UCSD-AML1 (cell line): ENCODE data around the gene PIGR.

ENCODE experiments used
- DNase-seq: peaks from one replicate; lab custom pipeline; 2025; ENCODE audit not compliant: unreplicated experiment; lab: John Stamatoyannopoulos, UW

Gene PIGR

GRCh38 chr1:206911064-206911663, 35.1 kb downstream of the PIGR start:
- no peak for DNase-seq

- no peak for DNase-seq
Measured at GRCh38 chr1:206909883-206910318, 36.4 kb downstream of the PIGR start.

- DNase-seq: no peak
Measured at GRCh38 chr1:206909161-206909882, 36.9 kb downstream of the PIGR start.

- DNase-seq: no peak
Measured at GRCh38 chr1:206908038-206908437, 38.2 kb downstream of the PIGR start.

GRCh38 chr1:206907304-206907991, 38.8 kb downstream of the PIGR start:
- DNase-seq: peak; percentile 36

GRCh38 chr1:206905295-206906164, 40.7 kb downstream of the PIGR start:
- DNase-seq: no peak

- DNase-seq: no peak
Measured at GRCh38 chr1:206904423-206905142, 41.7 kb downstream of the PIGR start.

- DNase-seq: no peak
Measured at GRCh38 chr1:206903687-206904086, 42.6 kb downstream of the PIGR start.

GRCh38 chr1:206902702-206903101, 43.6 kb downstream of the PIGR start:
- DNase-seq: no peak

GRCh38 chr1:206901944-206902343, 44.3 kb downstream of the PIGR start:
- no peak for DNase-seq

GRCh38 chr1:206900149-206900548, 46.1 kb downstream of the PIGR start:
- DNase-seq: no peak

- no peak for DNase-seq
Measured at GRCh38 chr1:206899717-206900116, 46.5 kb downstream of the PIGR start.

GRCh38 chr1:206898915-206899431, 47.3 kb downstream of the PIGR start:
- no peak for DNase-seq

GRCh38 chr1:206898089-206898914, 48.0 kb downstream of the PIGR start:
- DNase-seq: no peak

- no peak for DNase-seq
Measured at GRCh38 chr1:206897175-206897574, 49.1 kb downstream of the PIGR start, which contains the start of gene IL24. TSS of gene IL24 (plus strand) at chr1:206897443. CDS start at chr1:206897833, 390 bp downstream.

- no peak for DNase-seq
Measured at GRCh38 chr1:206896261-206896660, 50.0 kb downstream of the PIGR start.

GRCh38 chr1:206895837-206896242, 50.4 kb downstream of the PIGR start:
- DNase-seq: no peak

GRCh38 chr1:206895325-206895724, 50.9 kb downstream of the PIGR start:
- DNase-seq: no peak

GRCh38 chr1:206893380-206893779, 52.9 kb downstream of the PIGR start:
- no peak for DNase-seq
